SK-N-MC (cell line): Measurements from ENCODE around the gene RELN.

Experiments used
- EZH2 ChIP-seq: fragments of 200-600 bp; sonication (generic); IDR thresholded peaks from one replicate; pipeline ENCODE4 v1.6.1; 2017; ENCODE audit warnings: antibody characterized with exemption
- FOXP2 ChIP-seq: optimal IDR thresholded peaks from 2 replicates; pipeline ENCODE3; 2011; ENCODE audit warnings: mild to moderate bottlenecking, moderate library complexity; ENCODE audit not compliant: insufficient read depth; ENCODE audit errors: extremely low read length, control extremely low read depth
- POLR2AphosphoS5 ChIP-seq: IDR thresholded peaks from 2 replicates; pipeline ENCODE4 v1.6.1; 2012; ENCODE audit warnings: mild to moderate bottlenecking, low read depth, low read length, borderline replicate concordance

DNA sequence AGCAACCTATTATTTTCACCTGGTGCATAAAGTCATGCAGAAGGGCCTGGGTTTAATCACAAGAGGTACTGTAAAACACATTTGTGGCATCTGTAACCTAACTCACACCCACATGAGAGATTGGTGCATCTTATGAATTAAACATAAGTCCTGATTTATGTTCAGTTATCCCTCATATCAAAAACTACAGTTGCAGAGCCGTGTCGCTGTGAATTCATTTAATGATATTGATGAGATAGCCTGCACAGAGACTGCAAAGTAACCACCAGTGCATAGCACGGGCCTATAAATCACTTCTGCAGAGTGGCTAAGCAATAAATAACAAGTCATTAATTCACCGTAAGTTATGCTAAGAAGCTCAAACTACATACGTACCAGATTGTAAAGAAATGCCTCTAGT lies 178.2 kb downstream of the RELN start:
- TF ChIP-seq EZH2 (no peak), POLR2AphosphoS5 (no peak), FOXP2 (no peak)
